Neural cell (in vitro differentiated cells): ENCODE results near the gene ANK2. TPM values are rescaled to one million over a fixed set of nuclear protein-coding genes. Genes with fewer than 3 reads are reported as not detected.

Experiments used
- H2AFZ ChIP-seq: fragments of 200-600, 300-800 bp; sonication (generic), shearing (Covaris generic); 2 replicates; pipeline ENCODE4 v1.6.0; 2014; ENCODE audit warnings: low read depth, mild to moderate bottlenecking, antibody characterized with exemption, low read length, moderate library complexity
- H3F3A ChIP-seq: fragments of 200-600 bp; shearing (Covaris generic); 2 replicates; pipeline ENCODE4 v1.6.1; 2016; ENCODE audit warnings: mild to moderate bottlenecking, moderate library complexity, mixed read lengths, antibody characterized with exemption, low read length; ENCODE audit not compliant: insufficient read depth, poor library complexity, severe bottlenecking
- H3K27ac ChIP-seq: fragments of 200-600, 300-800 bp; sonication (generic), shearing (Covaris generic); 2 replicates; pipeline ENCODE4 v1.5.1; 2014; ENCODE audit warnings: mild to moderate bottlenecking, low read length, moderate library complexity
- H3K27me3 ChIP-seq: fragments of 300-800, 200-600 bp; sonication (generic), shearing (Covaris generic); 2 replicates; pipeline ENCODE4 v1.6.0; 2014; ENCODE audit warnings: mild to moderate bottlenecking, low read depth, low read length, moderate library complexity; ENCODE audit not compliant: insufficient read depth
- H3K36me3 ChIP-seq: fragments of 300-800, 200-600 bp; sonication (generic), shearing (Covaris generic); 2 replicates; pipeline ENCODE4 v1.5.1; 2014; ENCODE audit warnings: mild to moderate bottlenecking, antibody characterized with exemption, low read length, moderate library complexity; ENCODE audit not compliant: insufficient read depth
- H3K4me2 ChIP-seq: fragments of 300-800, 200-600 bp; sonication (generic), shearing (Covaris generic); 2 replicates; pipeline ENCODE4 v1.6.0; 2014; ENCODE audit warnings: mild to moderate bottlenecking, low read length
- H3K4me3 ChIP-seq: fragments of 300-800, 200-600 bp; sonication (generic), shearing (Covaris generic); 2 replicates; pipeline ENCODE4 v1.5.1; 2014; ENCODE audit warnings: mild to moderate bottlenecking, low read length, moderate library complexity
- H3K79me2 ChIP-seq: fragments of 200-600 bp; shearing (Covaris generic); replicated peaks from 2 replicates; pipeline ENCODE4 v1.6.0; 2014; ENCODE audit warnings: mild to moderate bottlenecking, low read length, moderate library complexity; ENCODE audit not compliant: insufficient read depth
- H3K9ac ChIP-seq: fragments of 300-800, 200-600 bp; sonication (generic), shearing (Covaris generic); 2 replicates; pipeline ENCODE4 v1.6.1; 2016; ENCODE audit warnings: mild to moderate bottlenecking, low read length, mixed read lengths
- H3K9me2 ChIP-seq: fragments of 200-600 bp; shearing (Covaris generic); 2 replicates; pipeline ENCODE4 v1.6.1; 2016; ENCODE audit warnings: mild to moderate bottlenecking, low read length, mixed read lengths; ENCODE audit not compliant: insufficient read depth
- H3K9me3 ChIP-seq: fragments of 200-600, 300-800 bp; sonication (generic), shearing (Covaris generic); 2 replicates; pipeline ENCODE4 v1.6.1; 2016; ENCODE audit warnings: mild to moderate bottlenecking, mixed run types, low read length, moderate library complexity, mixed read lengths
- H4K20me1 ChIP-seq: fragments of 200-600 bp; shearing (Covaris generic); 2 replicates; pipeline ENCODE4 v1.6.1; 2016; ENCODE audit warnings: mild to moderate bottlenecking, mixed run types; ENCODE audit not compliant: insufficient read depth
- EP300 ChIP-seq: fragments of 450-650 bp; conservative IDR thresholded peaks from 2 replicates; pipeline ENCODE4 v1.6.1; 2014; ENCODE audit warnings: antibody characterized with exemption, mild to moderate bottlenecking, moderate library complexity; ENCODE audit not compliant: poor library complexity, severe bottlenecking
- EZH2 ChIP-seq: fragments of 200-600, 300-800 bp; shearing (Covaris generic), sonication (generic); IDR thresholded peaks from 2 replicates; pipeline ENCODE4 v1.6.1; 2014; ENCODE audit warnings: antibody characterized with exemption, low read length, borderline replicate concordance, mild to moderate bottlenecking; ENCODE audit not compliant: insufficient read depth, poor library complexity, severe bottlenecking
- MXI1 ChIP-seq: fragments of 450-650 bp; conservative IDR thresholded peaks from 2 replicates; pipeline ENCODE4 v1.6.1; 2014; ENCODE audit warnings: antibody characterized with exemption, mild to moderate bottlenecking; ENCODE audit not compliant: poor library complexity, severe bottlenecking
- POLR2AphosphoS5 ChIP-seq: IDR thresholded peaks from 2 replicates; pipeline ENCODE4 v1.6.1; 2012
- RAD21 ChIP-seq: fragments of 450-650 bp; conservative IDR thresholded peaks from 2 replicates; pipeline ENCODE4 v1.6.1; 2014; ENCODE audit warnings: antibody characterized with exemption, mild to moderate bottlenecking, moderate library complexity
- SMC3 ChIP-seq: fragments of 450-650 bp; conservative IDR thresholded peaks from 2 replicates; pipeline ENCODE4 v1.6.1; 2014; ENCODE audit warnings: antibody characterized with exemption, mild to moderate bottlenecking, moderate library complexity; ENCODE audit not compliant: poor library complexity
- TAF1 ChIP-seq: IDR thresholded peaks from 2 replicates; pipeline ENCODE4 v1.6.1; 2012; ENCODE audit warnings: low read depth
- polyA plus RNA-seq: library from polyadenylated mRNA; depleted of rRNA; stranded (reverse); fragments of >200 nt; gene quantifications from 2 replicates; pipeline ENCODE4 v1.2.3, GENCODE V29; 2014
- TF ChIP-seq, protein P1 (sequence below): IDR thresholded peaks from 2 replicates; pipeline ENCODE4 v1.6.1; 2012; ENCODE audit warnings: borderline replicate concordance
- TF ChIP-seq, protein P2 (sequence below): fragments of 450-650 bp; IDR thresholded peaks from 2 replicates; pipeline ENCODE4 v1.5.1; 2014; ENCODE audit warnings: antibody characterized with exemption, mild to moderate bottlenecking, moderate library complexity; ENCODE audit not compliant: poor library complexity, severe bottlenecking

Gene ANK2
- polyA plus RNA-seq, 1 donor from 2014 or later: 52.0 TPM

DNA sequence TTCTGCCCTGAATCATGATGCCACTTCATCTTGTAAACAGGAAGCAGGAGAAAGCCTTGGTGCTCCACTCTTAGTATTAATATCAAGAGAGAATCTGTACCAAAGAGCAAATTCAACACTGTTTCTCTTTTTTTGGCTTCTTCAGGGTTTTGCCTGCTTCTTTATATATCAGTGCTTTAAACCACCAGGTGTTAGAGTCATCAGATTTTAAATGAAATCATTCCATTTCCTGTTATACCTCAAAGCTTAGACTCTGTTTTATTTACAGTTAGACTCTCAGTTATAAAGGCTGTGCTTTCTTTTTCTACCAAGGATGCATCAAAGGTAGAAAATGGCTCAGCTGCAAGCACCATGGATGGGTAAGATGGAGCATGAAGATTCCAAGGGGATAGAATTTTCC is 361.2 kb downstream of the ANK2 start:
- Histone ChIP-seq H3K27me3 (no peaks in the 10 kb centered on the region), H3K4me2 (no peak overlapping the region), H3F3A (no peaks in the 10 kb centered on the region), H4K20me1 (no peaks in the 10 kb centered on the region), H3K9me3 (no peaks in the 10 kb centered on the region), H3K4me3 (no peak overlapping the region), H3K9me2 (no peaks in the 10 kb centered on the region), H3K9ac (no peak overlapping the region), H3K36me3 (no peaks in the 10 kb centered on the region), H3K79me2 (no peaks in the 10 kb centered on the region), H3K27ac (no peak overlapping the region), H2AFZ (no peak overlapping the region)
- TF ChIP-seq, protein P1, sequence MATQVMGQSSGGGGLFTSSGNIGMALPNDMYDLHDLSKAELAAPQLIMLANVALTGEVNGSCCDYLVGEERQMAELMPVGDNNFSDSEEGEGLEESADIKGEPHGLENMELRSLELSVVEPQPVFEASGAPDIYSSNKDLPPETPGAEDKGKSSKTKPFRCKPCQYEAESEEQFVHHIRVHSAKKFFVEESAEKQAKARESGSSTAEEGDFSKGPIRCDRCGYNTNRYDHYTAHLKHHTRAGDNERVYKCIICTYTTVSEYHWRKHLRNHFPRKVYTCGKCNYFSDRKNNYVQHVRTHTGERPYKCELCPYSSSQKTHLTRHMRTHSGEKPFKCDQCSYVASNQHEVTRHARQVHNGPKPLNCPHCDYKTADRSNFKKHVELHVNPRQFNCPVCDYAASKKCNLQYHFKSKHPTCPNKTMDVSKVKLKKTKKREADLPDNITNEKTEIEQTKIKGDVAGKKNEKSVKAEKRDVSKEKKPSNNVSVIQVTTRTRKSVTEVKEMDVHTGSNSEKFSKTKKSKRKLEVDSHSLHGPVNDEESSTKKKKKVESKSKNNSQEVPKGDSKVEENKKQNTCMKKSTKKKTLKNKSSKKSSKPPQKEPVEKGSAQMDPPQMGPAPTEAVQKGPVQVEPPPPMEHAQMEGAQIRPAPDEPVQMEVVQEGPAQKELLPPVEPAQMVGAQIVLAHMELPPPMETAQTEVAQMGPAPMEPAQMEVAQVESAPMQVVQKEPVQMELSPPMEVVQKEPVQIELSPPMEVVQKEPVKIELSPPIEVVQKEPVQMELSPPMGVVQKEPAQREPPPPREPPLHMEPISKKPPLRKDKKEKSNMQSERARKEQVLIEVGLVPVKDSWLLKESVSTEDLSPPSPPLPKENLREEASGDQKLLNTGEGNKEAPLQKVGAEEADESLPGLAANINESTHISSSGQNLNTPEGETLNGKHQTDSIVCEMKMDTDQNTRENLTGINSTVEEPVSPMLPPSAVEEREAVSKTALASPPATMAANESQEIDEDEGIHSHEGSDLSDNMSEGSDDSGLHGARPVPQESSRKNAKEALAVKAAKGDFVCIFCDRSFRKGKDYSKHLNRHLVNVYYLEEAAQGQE: no peak
- no peak for TF ChIP-seq EZH2
- no peak for TF ChIP-seq TAF1
- TF ChIP-seq, protein P2, sequence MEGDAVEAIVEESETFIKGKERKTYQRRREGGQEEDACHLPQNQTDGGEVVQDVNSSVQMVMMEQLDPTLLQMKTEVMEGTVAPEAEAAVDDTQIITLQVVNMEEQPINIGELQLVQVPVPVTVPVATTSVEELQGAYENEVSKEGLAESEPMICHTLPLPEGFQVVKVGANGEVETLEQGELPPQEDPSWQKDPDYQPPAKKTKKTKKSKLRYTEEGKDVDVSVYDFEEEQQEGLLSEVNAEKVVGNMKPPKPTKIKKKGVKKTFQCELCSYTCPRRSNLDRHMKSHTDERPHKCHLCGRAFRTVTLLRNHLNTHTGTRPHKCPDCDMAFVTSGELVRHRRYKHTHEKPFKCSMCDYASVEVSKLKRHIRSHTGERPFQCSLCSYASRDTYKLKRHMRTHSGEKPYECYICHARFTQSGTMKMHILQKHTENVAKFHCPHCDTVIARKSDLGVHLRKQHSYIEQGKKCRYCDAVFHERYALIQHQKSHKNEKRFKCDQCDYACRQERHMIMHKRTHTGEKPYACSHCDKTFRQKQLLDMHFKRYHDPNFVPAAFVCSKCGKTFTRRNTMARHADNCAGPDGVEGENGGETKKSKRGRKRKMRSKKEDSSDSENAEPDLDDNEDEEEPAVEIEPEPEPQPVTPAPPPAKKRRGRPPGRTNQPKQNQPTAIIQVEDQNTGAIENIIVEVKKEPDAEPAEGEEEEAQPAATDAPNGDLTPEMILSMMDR: no peak
- no peak for TF ChIP-seq RAD21
- TF ChIP-seq MXI1: no peak
- TF ChIP-seq SMC3: no peak
- no peak for TF ChIP-seq POLR2AphosphoS5
- no peak for TF ChIP-seq EP300

DNA sequence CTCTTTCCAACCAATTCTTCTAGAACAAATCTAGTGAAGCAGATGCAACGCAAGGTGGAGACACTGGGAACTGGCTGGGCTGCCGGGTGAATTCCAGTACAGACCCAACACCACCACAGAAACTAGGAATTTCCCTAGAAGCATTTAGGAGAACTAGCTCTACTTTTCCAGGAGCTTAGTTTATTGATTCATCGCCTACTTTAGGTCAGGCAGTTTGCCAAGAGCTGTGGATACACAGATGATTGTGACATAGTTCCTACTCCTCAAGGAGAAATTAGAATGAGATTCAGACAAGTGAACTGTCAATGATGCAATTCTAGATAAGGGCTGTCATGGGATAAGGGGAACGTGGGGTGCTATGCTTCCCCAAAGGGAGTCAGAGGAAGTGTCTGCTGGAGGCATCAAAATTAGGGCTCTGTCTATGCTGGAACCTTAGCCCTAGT is 362.1 kb downstream of the ANK2 start:
- Histone ChIP-seq H4K20me1 (no peaks in the 10 kb centered on the region), H3K36me3 (no peaks in the 10 kb centered on the region), H3K9me3 (no peaks in the 10 kb centered on the region), H2AFZ (no peak overlapping the region), H3K27me3 (no peaks in the 10 kb centered on the region), H3K79me2 (no peaks in the 10 kb centered on the region), H3F3A (no peaks in the 10 kb centered on the region), H3K4me2 (no peak overlapping the region), H3K4me3 (no peak overlapping the region), H3K9me2 (no peaks in the 10 kb centered on the region), H3K9ac (no peak overlapping the region), H3K27ac (no peak overlapping the region)
- TF ChIP-seq MXI1 (no peak), EP300 (no peak), TAF1 (no peak), POLR2AphosphoS5 (no peak), EZH2 (no peak), SMC3 (no peak), RAD21 (no peak)
- TF ChIP-seq, protein P1: no peak
- TF ChIP-seq, protein P2: no peak
